IPS DF 19.7 (cell line): ENCODE data around the gene RTN4R.

Experiments
- DNase-seq: peaks from one replicate; pipeline ENCODE4 v3.0.0-alpha.2; 2013; ENCODE audit warnings: low read depth, low spot score

RTN4R gene

DNA sequence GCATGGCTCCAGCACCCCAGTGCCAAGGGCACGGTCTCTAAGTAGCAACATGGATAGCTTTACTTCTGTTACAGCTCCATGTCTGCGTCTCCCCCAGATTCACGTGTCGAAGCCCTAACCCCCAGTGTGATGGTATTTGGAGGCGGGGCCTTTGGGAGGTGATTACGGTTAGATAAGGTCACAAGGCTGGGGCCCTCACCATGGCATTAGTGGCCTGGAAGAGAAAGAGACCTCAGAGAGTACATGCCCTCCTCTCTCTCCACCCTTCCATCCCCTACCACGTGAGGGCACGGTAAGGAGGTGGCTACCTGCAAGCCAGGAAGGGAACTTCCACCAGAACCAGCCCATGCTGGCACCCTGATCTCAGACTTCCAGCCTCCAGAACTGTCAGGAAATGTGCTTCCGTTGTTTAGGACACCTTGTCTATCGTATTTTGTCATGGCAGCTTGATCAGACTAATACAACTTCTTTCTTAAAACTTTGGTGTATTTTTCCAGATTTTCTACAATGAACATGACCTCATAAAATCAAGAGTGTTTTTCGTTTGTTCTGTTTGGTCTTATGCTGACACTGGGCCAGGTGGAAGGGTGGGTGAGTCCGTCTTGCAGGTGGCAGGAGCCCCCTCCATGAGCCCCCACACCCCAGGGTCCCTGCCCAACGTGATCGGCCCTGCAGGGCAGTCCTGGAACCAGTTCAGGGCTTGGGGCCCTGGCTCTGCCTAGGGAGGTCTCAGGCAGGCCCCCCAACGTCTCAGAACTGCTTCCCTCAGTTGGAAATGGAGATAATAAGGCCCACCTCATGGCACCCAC, 10.7 kb downstream of the RTN4R start:
- DNase-seq: no peak

DNA sequence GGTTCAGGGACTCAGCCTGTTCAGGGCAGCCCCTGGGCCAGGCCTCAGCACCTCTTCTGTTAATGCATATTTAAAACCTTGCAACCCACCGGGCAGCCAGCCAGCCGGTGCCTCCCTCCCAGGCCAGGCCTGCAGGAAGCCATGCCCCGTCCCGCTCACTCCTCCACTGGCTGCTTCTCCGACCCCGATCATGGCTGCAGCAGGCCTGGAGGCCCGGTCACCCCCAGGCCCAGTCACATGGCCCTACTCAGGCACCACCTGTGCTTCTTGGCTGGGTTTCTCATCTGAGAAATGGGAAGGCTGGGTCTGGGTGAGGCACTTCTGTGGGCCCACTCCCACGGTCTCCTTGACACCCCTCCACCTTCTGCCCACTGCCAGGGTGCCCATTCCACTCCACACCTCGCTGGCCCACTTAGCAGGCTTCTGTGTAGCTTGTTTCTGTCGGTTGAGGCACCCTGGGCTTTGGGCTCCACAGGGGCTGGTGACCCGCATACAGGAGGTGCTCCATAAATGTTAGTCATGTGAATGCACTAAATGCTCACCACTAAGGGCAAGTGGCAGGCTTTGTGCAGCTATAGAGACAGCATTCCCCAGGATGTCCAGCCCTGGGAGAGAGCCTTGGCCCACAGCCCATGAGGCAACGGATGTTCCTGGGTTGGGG, 11.4 kb downstream of the RTN4R start:
- DNase-seq: no peak

DNA sequence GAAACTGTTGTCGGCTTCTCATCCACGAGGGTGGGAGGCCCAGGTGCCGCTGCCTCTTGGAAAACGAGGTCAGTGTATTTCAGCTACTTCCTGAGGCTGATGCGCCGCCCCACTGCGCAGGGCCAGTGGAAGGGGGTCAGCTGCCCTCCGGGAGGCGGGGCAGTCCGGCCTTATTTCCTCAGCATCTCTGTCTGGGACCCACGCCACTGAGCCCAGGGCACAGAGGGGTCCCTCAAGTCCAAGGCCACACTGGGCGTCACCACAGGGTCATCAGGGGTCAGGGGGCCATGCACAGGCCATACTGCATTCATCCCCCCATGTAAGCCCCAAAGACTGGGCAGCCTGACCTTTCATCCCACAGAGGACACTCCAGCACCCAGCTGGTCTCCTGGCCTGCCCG, 12.1 kb downstream of the RTN4R start:
- DNase-seq: no peak

DNA sequence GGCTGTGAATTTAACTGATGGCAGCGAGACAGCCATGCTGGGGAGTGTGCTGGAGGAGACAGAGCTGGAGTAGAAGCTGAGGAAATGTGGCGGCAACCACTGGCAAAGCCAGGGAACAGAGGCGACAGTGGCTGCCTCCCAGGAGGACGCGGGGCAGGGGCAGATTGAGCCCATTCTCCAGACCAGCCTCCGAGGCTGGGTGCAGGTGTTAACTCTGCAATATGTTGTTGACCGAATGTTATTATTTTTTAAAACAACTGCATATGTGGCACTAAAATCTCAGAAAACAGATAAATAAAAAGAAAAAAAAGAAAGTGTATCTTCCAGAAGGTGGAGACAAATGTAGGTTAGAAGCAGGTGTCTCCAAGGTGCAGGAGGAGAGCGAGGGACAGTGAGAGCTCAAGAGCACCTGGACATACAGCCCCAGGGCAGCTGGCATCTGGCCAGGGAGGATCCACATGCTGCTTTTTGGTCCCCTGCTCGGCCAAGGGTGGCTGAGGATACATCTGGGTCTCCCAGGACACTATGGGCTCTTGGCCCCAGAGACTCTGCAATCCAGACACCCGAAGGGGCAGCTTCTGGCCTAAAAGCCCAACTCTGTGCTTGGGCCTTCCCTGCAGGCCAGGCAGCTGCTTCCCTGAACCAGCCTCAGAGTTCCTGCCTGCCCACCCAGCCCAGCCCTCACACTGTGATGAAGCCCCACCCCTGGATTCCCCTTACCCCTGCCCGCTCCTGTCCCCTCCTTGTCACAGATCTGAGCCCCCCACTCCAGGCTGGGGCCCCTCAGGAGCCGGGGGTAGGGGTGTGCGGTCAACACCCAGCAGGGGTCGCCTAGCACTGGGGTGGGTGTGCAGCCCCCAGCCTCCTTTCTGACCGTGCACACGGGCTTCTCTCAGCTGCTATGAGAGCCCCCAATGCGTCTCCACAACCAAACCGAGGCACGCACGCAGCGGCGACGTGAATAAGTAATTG, 12.9 kb downstream of the RTN4R start:
- DNase-seq: no peak

DNA sequence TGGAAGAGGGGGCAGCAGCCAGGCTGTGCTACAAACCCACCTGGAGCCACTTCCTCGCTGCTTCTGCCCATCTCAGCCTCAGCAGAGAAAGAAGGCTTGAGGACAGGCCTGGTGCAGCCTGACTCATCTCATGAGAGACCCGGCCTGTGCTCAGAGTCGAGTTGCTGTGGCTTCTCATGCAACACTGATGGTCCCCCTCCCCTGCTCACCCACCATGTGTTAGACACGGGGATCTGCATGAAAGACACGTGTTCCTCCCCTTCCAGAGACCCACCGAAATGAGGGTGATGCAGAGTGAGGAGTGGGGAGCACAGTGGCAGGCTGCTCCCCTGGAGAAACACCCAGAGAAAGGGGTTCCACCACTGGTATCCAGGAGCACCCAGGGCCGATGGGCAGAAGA, 15.0 kb downstream of the RTN4R start:
- DNase-seq: no peak

DNA sequence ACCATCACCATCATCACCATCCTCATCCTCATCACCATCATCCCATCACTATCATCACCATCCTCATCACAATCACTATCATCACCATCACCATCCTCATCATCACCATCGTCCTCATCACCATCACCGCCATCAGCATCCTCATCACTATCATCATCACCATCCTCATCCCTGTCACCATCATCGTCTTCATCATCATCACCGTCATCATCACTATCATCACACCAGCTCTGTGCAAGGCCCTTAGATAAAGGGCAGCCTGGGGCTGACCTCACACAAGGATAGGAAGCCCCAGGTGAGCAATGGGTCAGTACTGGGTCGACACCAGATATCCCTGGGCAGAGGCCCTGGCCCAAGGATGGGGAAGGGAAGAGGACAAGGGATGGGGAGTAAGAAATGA, 16.1 kb downstream of the RTN4R start:
- no peak for DNase-seq

DNA sequence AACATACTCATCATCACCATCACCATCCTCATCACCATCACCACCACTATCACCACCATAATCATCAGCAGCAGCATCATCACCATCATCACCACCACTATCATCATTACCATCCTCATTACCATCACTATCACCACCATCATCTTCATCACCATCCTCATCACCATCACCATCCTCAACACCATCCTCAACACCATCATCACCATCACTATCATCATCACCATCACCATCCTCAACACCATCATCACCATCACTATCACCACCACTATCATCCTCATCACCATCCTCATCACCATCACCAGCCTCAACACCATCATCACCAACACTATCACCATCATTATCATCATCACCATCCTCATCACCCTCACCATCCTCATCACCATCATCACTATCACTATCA, 16.6 kb downstream of the RTN4R start:
- no peak for DNase-seq

DNA sequence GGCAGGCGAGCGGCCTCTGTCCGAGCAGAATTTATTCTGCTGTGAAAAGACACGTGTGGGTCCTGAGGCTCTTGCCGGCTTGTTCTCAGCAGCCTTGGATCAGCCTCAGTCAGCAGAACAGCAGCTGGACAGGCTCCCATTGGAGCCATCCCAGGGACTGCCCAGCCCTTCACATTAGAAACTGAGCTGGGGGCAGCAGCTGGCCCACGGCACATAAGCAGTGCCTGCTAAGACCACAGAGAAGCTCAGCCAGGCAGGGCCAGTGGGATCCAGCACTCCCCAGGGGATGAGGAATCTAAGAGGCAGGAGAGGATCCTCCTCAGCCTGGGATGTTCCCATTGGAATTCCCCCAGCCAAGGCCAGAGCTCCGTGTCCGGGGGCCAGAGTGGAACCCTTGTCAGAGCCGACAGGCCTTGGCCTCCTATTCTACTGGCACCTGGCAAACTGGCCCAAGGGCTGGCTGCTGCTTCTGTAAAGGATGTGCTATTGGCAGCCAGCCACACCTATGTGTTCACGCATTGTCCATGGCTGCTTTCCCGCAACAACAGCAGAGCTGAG, 18.2 kb downstream of the RTN4R start:
- DNase-seq: no peak

DNA sequence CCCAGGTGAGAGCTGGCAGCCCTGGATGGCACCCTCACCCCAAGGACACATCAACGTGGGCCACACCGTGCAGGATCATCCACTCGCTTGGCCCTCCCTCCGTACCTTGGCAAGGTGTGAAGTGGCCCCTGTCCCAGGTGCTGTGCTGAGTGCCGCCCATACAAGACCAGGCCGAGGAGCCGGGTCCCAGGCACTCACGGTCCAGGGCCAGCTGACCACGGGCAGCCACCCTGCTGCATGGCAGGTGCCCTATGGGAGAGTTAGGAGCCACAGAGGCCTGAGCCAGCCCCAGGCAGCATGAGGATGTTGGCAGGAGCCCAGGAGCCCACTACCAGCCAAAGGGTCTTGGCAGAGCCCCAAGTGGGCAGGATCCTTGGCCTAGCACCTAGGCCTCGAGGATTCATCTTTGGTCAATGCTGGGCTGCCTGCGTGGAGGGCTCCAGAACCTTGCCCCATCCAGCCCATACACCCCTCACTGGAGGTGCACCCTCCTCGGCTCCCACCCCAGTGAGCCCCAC, 19.6 kb downstream of the RTN4R start:
- no peak for DNase-seq

DNA sequence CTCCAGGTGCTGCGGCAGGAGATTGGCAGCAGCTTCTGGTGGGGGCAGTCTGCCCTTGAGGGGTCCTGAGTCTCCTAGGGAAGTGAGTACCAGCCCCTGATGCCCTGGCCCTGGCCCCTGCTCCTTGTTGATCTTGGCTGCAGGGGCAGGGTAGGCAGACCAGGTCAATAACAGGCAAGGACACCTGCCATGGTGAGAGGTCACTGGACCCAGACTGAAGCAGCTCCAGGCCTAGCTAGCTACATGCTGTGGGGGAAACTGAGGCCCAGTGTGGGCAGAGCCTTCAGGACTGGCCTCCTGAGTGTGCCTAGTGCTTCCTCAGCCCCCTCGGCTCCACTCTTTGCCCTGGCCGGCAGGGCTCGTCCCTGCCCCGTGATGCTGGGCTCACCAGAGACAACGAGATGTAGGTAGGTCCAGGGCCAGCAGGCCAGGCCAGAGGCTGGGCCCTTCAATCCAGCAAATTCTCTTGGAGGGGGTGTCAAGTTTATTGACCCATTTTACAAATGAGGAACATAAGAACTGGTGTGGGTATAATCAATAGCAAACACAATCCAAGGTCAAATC, 20.4 kb downstream of the RTN4R start:
- DNase-seq: no peak

DNA sequence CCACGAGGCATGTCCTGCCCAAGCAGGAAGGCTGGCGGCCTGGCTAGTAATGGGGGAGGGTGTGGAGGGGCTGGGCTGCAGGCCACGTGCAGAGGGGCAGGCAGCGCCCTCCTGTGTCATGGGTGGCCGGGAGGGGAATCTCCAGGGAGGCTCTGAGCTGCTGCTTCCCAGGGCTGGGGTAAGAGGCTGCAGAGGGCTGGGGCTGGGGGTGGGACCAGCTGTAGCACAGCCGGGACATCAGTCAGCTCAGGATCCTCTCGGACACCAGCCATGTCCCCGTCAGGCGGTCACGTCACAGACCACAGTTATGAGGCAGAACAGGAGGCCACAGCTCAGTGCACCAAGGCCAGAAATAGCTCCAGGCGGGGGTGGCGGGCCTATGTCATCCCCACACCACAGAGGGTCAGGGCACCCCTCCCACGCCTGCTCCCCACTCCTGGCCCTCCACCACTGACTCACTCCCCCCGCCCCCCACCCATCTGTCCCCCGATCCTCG, 21.1 kb downstream of the RTN4R start:
- DNase-seq: no peak

DNA sequence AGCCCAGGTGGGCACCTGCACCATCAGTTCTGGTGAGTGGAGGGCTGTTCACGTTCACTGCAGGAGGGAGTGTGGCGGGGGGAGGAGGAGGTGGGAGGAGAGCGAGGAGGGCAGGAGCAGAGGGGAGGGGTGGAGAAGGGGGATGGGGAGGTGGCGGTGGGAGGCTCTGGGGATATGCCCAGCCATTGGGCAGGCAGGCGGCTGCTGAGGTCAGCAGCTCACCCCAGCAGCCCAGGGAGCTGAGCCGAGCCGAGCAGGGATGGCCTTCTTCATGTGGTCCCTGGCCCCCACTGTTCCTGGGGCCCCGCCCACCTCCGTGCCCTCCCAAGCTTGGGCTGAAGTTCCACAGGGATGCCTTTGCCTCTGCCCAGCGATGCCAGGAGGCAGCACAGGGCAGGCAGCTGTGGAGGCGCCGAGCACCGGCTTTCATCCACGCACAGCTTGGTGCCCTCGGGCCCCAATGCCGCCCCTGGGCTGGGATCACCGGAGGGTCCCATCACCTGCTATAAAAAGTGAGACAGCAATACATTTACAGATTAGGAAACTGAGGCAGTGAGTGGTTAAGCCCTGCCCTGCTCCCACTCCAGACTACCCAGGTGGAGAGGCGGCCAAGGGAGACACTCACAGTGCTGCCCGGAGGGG, 21.6 kb downstream of the RTN4R start:
- DNase-seq: no peak

DNA sequence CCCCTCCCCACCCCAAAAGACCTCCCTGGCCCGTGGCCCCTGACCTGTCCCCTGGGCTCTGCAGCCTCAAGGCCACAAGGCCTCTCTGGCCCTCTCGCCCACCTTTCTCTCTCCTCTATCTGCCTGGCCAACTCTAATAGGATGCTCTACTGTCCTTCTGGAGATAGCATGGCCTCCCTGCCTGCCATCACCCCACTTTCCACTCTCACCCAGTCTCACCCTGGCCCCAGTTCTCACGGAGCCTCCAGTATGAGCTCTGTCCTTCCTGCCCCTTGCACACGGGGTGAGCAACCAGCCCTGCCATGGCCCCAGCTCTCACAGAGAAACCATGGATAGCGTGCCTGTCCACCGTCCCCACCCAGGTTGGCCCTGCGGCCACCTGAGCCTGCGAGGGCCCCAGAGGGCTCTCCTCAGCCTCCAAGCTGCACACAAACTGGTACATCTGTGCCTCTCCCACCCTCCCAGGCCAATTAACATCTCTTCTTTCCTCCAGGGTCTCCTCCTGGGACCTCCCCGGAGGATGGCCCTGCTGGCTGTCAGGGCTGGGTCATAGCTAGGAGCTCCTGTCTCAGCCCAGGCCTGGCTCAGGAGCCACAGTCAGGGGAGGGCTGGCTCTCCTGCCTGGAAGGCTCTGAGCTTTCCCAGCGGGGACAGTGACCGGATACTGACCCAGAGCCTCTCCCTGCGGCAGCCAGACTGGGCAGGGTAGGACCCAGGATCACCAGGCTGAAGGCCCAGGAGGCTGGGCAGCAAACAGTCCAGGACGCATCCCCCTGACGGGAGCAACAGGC, 22.3 kb downstream of the RTN4R start:
- no peak for DNase-seq

DNA sequence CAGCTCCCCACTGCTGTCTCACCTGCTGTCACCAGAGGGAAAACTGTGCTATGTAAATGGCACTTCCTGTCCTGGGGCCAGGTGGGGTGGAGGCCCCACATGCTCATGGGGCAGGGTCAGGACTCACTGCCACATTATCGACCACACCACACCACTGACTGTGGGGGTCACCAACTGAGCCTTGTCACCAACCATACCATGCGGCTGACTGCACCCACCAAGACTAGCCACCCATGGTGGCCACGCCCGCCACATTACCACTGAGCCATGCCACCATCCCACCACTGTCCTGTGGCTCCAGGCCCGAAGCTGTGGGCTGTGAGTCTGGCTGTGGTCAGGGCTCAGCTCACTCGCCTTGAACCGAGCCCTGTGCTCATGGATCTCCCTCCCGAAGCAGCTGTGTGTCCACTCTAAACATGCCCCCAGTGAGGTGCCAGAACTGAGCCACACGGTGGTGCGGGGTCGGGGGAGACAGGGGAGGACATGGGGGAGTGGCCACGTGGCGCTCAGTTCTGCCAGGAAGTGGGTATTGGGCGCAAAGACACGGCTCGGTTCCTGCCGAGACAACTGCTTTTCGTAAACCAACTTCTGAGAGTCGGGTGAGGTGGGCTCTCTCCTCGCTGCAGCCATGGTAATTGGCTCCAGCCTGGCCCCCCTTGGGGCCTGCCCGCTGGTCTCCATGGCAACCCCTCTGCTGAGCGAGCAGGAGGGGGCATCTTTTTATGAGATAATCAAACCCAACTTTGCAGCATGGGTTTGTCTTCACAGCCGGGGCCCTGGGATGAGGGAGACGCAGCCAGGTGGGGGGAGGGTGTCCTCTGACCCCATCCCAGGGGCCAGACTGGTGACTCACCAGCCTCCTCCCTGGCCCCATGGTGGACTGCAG, 23.2 kb downstream of the RTN4R start:
- no peak for DNase-seq

DNA sequence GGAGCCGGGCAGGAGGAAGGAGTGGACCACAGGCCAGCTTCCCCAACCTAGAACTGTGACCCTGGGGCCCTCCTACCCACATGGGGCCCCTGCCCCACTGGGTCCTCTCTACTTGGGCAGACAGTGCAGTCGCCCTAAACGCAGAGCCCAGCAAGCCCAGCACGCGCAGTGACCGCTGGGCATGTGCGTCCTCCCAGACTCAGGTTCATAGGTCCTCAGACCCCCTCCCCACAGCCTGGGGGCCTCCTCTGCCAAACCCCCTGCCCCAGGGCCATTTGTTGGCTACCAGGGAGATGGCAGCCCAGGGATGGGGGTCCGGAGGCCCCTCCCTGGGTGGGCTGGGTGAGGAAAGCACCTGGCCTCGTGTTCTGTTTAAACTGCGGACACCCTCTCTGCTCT, 23.9 kb downstream of the RTN4R start:
- DNase-seq: no peak

DNA sequence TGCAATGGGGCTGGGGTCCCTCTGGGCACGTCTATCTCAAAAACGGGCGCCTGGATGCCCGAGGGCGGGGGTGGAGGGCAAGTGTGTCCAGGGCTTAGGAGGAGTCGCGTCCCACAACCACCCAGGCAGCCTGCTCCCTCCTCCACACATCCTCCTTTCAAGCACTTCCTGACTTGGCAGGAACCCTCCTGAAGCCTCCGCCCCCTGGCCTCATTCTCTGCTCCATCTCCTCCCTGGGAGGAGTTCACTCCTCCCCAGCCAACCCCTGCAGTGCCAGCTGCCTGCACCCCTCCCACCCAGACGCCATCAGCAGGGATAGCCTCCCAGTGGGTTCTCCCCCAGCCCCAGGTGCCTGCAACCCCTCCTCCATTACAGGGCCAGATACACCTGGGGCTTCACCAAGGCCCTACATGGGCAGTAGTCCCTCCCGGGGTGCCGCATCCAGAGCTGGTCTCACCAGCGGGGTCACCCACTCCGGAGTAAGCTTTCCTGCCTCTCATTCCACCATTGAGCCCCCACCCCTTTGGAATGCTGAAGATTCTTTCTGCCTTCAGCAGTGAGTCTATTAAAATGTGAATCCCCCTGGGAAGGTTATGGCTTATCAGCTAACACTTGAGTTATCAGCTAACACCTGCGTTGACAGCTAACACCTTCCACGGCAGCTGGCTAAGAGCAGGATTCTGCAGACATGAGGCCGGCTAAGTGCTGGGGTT, 24.4 kb downstream of the RTN4R start:
- no peak for DNase-seq

DNA sequence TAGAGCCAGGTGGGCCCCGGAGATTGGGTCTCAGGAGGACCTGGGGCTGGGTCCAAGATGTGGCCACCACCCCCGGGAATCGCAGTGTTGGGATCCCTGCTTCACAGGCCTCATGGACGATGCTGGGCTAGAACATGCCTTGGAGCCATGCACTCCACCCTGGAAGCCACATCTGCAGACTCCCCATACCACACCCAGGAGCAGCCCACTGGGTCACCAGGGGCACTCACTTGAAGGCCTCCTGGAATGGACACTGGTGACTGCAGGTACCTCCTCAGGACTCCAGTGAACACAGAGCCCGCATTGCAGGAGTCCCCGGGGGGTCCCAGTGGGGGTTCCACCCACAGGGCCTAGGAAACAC, 25.0 kb downstream of the RTN4R start:
- no peak for DNase-seq
